Measurements from ENCODE around the gene CXCL9.
"Not testable (repeated sequence)": the region's sequence is repeated elsewhere in the genome, so short reads cannot be mapped to it uniquely, and the experiment has no call there.

The CXCL9 gene

DNA sequence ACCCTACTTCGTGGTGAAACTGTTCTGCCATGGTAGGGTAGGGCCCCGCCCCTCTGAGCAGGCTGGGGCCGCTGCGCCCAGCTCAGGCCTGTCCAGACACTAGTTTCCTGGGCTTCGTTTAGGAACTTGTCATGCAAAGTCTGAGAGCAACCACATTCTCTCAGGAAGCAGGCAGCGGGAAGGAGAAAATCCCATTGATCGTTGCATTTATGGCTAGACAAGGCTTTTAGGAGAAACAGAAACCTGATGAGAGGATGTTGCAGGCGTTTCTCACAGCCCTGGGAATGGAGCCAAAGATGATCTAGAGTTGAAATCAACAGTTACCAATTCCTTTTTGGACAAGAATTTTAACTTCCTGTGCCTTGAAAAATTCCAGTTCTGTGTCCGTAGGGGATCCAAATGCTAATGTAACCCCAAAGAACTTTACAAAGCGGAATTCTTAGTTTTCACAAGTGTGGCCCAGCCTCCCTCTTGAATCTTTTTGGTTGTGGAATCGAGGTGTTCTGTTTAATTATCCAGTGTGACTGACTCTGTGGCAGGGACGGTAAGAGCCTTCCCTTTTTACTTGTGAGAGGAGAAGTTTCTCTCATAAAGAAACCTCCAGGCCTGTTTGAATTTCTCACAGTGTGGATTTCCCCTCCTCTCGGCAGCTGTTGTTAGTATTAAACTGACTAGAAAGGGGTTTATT is 4.5 kb upstream of the CXCL9 start:
- DNase-seq, result no peak

DNA sequence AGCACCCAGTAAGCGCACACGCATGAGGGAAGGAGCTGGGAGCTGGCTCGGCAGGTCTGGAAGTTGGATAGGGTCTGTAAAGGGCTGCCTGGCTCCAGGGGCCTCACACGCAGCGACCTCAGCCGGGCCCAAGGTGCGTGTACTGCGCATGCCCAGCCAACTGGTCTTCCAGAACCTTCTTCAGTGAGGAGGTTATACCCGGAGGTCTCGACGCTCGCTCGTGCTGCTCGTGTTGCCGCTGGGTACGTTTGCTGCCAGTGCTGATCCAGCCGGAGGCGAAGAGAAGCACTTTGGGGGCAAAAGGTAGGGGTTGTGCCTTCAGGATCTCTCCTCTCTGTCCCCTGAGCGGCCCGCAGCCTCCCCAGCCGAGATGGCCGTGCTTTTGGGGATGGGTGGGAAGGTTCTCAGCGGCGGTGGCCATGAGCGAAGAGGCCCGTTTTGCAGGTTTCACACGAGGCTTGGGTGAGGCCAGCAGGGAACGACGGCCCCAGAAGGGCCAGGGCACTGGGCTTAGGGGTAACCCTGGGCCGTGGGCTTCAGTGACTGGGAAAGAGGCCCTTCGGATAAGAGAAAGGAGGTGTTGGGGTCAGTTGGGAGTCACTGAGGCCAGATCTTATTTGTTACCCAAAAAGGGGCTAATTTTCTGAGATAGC is 3.8 kb upstream of the CXCL9 start:
- no peak for DNase-seq

DNA sequence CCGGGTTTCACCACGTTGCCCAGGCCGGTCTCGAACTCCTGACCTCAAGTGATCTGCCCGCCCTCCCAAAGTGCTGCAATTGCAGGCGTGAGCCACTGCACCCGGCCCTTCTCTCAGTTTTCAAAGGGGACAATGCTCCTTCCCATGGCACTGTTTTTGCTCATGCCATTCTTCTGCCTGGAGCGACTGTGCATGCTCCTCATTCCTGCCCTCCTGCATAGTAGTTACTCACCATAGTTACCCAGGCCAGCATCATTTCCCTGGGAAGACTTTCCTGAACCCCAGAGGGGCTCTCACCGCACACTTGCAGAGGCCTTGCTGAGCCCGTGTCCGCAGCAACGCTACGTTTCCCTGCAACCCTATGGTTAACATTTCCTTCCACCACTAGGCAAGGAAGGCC is 3.3 kb upstream of the CXCL9 start:
- DNase-seq, result no peak

DNA sequence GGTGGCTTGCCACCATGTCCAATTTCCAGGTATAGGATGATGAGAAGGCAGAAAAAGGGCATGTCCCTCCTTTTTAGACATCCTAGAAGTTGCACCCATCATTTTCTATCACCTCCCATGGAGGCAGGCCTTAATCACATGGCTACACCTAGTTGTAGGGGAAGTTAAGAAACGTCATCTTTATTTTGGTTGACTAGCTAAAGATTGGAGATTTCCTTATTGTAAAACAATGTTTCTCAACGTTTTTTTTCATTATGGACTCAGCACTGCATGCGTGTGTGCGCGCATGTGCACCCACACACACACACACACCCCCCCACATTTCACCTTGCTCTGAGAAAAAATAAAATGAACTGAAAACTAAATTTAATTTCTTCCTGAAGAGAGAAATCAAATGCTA is 2.0 kb upstream of the CXCL9 start:
- no peak for DNase-seq

DNA sequence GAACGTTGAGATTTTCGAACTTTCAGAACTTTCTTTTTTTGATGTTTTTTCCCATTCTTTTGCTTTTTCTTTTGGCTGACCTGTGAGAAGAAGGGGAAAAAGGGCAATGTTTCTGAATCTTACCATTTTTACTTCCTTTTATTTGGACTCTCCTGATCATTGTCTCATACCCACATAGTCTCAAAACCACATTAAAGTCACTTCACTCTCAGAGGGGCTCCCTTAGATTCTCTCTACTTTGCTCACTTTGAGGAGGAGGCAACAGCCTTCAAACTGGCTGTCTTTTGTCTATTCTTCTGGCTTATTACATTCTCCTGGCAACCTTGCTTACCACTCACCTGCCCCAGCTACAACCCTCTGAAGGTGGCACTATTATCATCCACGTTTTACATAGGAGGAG is 3.7 kb downstream of the CXCL9 start:
- DNase-seq, result no peak

DNA sequence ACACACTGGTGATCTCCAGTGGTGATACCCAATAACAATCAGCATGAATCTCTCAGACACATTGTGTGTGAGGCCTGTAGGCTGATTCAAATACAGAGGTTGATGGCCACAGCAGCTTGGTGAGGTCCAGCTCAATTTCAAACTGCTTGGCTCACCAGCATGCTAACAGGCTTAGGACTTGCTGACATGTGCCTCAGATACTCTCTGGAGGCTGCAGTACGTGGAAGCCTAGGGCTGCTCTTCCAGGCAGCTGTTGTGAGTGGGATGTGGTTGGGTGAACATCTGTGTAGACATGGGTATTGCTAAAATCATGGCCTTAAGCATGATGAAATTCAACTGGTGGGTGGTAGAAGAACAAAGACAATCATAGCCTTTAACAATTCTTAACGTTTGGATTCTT is 4.3 kb downstream of the CXCL9 start:
- DNase-seq, result no peak

DNA sequence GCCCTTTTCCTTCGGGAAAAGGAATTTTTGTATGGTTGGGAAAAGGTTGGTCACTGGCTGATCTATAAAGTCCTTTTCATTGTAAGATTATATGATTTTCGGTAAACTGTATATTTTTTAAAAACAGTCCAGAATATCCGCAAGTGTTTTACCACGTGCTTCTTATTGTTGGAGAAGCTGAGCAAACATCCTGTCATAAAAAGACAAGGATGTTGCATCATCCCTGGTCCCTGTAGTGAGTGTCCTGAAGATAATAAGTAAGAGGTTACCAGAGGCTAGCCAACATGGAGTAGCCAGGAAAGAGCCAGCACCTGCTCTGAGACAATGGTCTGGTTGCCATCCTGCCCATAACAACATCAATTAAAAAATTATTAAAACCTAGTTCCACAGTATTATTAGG is 5.1 kb downstream of the CXCL9 start:
- no peak for DNase-seq

DNA sequence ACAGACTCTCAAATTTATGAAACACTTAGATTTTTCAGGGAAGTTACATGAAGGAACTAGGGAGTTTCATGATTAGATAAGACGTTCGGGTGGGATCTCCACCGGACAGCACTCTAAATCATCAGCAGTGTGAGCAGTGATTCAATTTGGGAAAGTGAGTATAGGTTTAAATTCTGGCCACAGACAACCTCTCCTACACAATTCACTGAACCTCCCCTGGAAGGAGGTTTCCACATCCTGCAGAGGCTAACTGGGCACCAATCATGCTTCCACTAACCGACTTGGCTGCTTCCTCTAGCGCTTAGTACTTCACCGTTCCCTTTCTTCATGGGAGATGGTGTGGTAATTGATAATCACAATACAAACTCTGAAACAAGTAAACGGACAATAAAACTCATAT is 5.6 kb downstream of the CXCL9 start:
- DNase-seq, result no peak

DNA sequence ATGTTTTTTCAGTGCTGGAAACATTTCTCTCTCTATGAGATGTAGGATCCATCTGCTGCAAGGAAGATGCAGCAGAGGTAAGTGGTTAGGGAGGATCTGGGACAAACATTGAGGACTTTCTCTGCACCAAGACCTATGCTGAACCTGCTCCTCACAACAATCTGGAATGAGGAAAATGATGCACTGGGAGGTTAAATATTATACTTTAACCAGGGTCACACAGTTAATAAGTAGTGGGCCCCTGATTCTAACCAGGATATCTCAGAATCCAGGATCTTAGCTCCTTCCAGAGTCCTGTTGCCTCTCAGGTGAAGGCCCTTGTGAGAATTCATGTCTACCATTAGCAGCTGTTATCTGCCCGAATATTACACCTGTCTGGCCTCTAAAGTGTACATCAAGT is 7.0 kb downstream of the CXCL9 start:
- no peak for DNase-seq

DNA sequence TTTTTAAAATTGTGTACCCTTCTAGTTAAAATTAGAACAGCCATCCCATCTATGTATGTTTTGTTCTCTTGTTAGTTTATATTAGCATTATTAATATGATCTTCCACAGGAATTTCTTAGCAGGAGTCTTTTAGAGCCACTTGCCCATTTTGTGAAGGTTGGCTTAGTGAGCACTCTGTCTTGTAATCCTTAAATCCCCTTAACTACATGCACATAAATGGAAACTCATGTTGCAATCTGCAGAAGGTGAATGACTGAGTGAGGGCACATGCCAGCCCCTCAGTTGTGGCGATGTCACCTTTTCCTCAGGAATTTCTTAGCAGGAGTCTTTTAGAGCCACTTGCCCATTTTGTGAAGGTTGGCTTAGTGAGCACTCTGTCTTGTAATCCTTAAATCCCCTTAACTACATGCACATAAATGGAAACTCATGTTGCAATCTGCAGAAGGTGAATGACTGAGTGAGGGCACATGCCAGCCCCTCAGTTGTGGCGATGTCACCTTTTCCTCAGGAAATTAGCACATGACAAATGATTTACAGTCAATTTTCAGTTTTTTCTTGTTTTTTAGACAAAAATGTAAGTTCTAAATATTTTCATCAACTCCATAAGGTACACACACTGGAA is 8.7 kb downstream of the CXCL9 start:
- not testable (repeated sequence) for DNase-seq

DNA sequence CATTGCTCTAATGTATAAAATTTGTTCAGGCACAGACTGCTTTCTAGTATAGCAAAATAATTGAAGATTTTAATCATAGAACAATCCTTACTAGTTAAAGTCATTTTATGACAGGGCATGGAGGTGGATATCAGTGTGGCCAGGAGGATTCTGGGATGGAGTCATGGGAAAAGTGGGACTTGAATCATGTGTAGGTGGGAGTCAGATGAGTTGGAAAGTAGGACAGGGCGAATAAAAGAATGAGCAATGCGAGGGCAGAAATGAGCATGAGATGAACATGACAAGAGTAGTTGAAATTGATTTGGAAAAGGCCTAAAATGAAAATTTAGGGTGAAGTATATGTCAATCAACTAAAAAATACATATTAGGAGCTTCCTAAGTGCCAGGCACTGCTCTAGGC is 9.4 kb downstream of the CXCL9 start:
- DNase-seq, result no peak

DNA sequence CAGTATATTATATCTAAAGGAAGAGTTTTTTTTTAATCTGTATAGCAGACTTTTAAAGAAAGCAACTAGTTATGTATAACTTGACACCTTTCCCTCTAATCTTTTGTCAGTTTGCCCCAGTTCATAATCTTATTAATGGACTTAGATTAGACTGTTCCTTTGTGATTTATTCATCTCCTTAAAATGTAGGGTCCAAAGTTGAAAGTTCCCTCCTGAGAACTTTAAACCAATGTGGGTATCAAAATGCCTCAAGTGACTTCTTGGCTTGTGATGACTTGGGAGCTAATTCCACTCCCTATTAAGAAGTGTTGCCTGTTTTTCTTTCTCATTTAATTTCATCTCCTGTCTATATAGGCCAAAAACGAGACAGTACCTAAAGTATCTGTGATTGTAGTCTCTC is 10.2 kb downstream of the CXCL9 start:
- DNase-seq, result no peak

DNA sequence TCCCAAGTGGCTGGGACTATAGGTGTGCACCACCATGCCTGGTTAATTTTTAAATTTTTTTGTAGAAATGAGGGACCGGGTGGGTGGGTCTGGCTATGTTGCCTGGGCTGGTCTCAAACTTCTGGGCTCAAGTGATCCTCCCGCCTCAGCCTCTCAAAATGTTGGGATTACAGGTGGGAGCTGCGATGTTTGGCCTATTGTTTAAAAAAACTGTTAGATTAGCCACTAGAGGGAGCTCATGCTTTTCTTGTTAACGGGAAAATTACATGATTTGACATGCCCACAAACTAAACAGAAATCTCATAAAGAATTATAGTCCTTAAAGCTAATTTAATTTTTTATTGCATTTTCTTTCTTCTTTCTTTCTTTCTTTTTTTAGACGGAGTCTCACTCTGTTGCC is 11.6 kb downstream of the CXCL9 start:
- DNase-seq, result peak; percentile 9

DNA sequence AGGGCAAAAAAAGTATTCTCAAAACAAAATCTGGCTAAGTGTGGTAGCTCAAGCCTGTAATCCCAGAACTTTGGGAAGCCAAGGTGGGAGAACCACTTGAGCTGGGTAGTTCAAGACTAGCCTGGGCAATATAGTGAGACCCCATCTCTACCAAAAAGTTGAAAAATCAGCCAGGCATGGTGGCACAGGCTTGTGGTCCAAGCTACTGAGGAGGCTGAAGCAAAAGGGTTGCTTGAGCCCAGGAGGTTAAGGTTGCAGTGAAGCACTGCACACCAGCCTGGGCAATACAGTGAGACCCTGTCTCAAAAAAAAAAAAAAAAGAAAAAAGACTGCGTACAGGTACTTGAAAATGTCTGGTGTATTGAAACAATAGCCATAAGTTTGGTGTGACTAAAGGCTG is 14.8 kb downstream of the CXCL9 start:
- no peak for DNase-seq

DNA sequence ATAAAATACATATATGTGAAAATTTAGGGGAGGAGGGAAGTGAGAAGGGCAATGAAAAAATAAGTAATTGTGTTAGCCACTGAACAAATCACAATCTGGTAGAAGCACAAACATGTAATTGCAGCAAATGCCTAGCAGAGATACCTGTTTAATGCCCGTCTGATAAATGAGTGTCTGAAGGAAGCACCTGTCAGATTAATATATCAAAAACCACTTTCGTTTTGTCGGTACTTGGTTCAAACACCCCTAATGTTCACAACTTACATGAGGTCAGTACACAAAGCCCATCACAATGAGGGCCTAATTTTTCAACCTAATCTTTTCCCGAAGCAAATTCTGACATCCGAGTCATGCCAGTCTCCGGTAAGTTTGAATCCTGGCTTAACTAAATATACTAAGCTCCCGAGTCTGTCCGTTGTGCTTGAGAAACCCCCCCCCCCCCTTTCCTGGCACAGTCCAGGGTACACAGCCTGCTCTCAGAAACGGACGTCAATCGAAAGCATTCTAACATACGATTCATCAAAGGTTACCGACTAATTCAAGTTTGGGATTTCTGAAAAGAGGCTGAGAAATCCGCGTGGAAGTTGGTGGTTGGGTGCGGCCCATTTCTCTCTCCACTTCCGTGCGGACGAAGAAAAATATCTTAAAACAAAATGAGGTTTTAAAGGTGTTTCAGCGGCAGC is 17.3 kb downstream of the CXCL9 start:
- DNase-seq, result no peak

DNA sequence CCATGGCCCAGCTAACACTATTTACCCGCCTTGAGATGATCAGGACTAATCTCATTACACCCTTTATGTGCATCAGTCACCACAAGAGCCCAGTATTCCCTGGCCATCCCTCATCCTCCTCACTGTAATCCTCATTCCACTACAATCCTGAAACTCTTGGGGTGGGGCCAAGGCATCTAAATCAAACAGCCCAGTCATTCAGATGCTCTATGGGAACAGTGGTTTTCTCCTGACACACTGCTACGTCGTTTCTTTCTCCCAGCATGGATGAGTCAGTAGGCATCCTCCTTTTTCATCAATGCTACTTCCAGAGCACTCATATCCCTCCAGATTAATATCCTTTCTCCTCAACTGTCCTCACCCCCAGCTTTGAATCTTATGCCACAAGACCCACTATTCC is 22.2 kb downstream of the CXCL9 start:
- DNase-seq, result no peak

DNA sequence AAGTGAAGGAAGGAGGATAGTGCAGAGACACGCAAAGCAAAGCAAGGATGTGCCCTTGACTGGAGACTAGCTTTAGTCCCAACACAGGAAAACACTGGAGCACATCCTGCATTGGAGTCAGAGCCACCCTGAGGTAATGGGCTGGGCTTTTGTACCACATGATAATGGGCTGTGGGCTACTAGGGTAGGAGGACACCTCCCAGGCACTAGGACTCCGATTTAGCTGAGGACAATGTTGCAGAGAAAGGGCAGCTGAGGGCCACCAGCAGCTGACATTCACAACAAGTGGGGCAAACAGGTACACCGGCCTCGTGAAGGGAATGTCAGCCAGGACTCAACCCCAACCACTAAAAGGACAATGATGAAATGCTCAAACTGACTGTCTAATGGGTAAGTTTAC is 26.7 kb downstream of the CXCL9 start:
- DNase-seq, result no peak

DNA sequence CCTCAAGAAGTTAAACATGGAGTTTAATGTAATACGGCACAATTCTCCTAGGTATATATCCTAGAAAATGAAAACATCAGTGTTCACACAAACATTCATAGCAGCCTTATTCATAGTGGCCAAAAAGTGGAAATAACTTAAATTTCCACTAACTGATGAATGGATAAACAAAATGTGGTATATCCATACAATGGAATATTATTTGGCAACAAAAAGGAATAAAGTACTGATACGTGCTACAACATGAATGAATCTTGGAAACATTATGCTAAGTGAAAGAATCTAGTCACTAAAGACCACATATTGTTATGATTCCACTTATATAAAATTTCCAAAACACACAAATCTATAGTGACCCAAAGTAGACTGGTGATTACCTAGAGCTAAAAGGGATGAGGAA is 31.1 kb downstream of the CXCL9 start:
- DNase-seq, result no peak

DNA sequence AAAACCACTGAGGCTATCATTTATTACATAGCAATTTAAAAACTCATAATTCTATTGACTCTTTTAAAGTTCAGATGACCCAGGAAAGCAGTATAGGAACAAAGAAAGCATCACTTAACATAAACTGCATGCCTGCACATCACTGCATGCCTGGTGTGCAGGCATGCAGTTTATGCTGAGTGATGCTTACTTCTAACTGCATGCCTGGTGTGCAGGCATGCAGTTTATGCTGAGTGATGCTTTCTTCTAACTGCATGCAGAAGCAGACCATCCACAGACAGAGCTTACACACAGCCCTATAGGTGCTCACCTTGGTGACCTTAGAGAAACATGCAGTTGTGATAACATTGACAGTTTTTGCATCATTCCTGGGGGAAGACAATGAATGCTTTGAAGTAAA is 33.5 kb downstream of the CXCL9 start:
- DNase-seq, result no peak

DNA sequence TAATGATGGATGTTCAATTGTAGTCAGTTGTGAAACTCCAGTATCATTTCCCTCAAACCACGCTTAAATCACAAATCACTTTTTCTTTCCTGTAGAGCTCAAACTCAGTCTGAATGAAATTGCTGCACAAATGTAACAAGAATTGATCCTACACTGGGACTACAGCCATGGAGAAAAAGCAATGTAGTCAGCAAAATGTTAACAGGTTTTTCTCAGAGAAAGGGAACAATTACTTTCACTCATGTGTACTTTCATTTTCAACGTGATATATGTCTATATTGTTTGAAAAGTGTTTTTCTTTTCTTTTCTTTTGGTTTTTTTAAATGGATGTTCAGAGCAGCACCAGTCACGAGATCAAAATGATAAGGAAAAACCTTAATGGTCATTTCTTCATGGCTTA is 39.2 kb downstream of the CXCL9 start:
- no peak for DNase-seq

DNA sequence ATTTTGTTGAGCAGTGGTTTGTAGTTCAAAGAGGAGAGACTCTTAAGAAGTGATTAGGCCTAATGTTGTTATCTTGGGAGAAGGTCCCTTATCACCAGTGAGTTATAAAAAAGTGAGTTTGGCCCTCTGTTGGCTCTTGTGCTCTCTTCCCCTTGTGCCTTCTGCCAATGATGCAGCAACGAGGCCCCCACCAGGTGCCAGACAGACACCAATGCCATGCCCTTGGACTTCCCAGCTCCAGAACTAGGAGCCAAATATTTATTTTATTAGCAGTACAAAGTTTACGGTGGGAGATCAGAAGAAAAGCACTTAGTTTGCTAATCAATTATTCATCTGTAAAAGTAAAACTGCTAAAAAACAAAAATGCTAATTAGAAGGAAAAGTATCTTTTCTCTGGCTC is 43.8 kb downstream of the CXCL9 start:
- no peak for DNase-seq

DNA sequence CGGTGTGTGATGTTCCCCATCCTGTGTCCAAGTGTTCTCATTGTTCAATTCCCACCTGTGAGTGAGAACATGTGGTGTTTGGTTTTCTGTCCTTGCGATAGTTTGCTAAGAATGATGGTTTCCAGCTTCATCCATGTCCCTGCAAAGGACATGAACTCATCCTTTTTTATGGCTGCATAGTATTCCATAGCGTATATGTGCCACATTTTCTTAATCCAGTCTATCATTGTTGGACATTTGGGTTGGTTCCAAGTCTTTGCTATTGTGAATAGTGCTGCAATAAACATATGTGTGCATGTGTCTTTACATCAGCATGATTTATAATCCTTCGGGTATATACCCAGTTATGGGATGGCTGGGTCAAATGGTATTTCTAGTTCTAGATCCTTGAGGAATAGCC is 45.2 kb downstream of the CXCL9 start:
- DNase-seq, result not testable (repeated sequence)

DNA sequence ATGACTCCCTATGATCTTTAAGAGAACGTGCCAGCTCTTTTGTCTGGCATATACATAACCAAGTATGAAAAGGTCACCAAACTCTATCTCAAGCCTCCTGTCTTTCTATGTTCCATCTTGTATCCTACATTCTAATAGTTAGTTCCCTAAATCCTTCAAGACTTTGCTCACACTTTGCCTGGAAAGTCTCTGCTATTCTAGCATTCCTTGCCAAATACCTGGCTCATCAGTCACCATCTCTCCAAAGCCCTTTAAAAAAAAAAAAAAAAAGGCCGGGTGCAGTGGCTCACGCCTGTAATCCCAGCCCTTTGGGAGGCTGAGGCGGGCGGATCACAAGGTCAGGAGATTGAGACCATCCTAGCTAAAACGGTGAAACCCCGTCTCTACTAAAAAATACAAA is 48.8 kb downstream of the CXCL9 start:
- not testable (repeated sequence) for DNase-seq

DNA sequence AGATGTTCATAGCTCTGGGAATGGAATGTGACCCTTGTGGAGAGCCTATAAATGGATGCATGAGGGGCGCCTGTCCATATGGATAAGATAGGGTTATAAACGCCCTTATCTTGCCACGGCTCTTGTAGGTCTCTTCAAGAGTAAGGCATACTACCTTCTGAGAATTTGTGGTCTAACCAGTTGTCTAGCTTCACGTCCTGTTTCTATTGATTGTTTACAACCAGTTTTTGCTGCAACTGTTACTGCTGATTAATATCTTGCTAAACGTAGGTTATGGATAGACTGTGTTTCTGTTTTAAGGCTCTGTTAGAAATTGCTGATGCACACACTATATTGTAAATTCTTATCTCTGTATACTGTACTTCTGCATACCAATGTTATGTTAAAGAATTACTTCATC is 52.5 kb downstream of the CXCL9 start:
- DNase-seq, result not testable (repeated sequence)

All from NCI-H526 treated with DMSO at 0.1 percent for 48 hours (cell line).